Transverse colon (tissue), 4 donors: Measurements from ENCODE around the gene SMARCAL1. TPM values are rescaled to one million over a fixed set of nuclear protein-coding genes. Genes with fewer than 3 reads are reported as not detected.

Source experiments
- DNase-seq: peaks from one replicate; pipeline ENCODE4 v3.0.0-alpha.2; 2019
- H3K27ac ChIP-seq, 4 donors: fragments of 200-600 bp; sonication (generic); 2 replicates each; pipeline ENCODE4 v1.5.1; 2016 to 2018; ENCODE audit warnings: inconsistent platforms in 4 of 4
- H3K27me3 ChIP-seq: fragments of 200-600 bp; sonication (generic); 2 replicates; pipeline ENCODE4 v1.5.1; 2017; ENCODE audit warnings: inconsistent platforms
- H3K36me3 ChIP-seq, 4 donors: fragments of 200-600 bp; sonication (generic); 2 replicates each; pipeline ENCODE4 v1.5.1; 2017 to 2019; ENCODE audit warnings: inconsistent platforms in 4 of 4
- H3K4me1 ChIP-seq, 4 donors: fragments of 200-600 bp; sonication (generic); 2 replicates each; pipeline ENCODE4 v1.5.1; 2017 to 2020; ENCODE audit warnings: inconsistent platforms in 4 of 4
- H3K4me3 ChIP-seq, 4 donors: fragments of 200-600 bp; sonication (generic); 1 replicate in 1 of 4; 2 replicates in 3 of 4; pipeline versions ENCODE4 v1.5.1 to v1.6.1; 2017 to 2019; ENCODE audit warnings: inconsistent platforms in 4 of 4
- H3K9me3 ChIP-seq, 2 donors: fragments of 200-600 bp; sonication (generic); 2 replicates each; pipeline ENCODE4 v1.5.1; 2017 to 2019; ENCODE audit warnings: inconsistent platforms in 2 of 2
- CTCF ChIP-seq, 5 experiments: fragments of 200-600 bp in 3 of 5; fragments of 450-650 bp in 2 of 5; sonication (generic) in 3 of 5; IDR thresholded peaks; 1 replicate in 2 of 5; 2 replicates in 3 of 5; pipeline ENCODE4 v1.5.1; 2016 to 2017; ENCODE audit warnings: antibody characterized with exemption in 5 of 5, inconsistent platforms in 3 of 5, mild to moderate bottlenecking in 2 of 5, moderate library complexity in 1 of 5
- EP300 ChIP-seq: sonication (generic); formaldehyde crosslinking; IDR thresholded peaks from one replicate; pipeline ENCODE4 v1.6.1; 2017; ENCODE audit warnings: antibody characterized with exemption, low read depth
- POLR2A ChIP-seq: fragments of 450-650 bp; IDR thresholded peaks from one replicate; pipeline ENCODE4 v1.6.1; 2016; ENCODE audit warnings: antibody characterized with exemption, mild to moderate bottlenecking, moderate library complexity
- POLR2AphosphoS5 ChIP-seq, 3 donors: sonication (generic); formaldehyde crosslinking; IDR thresholded peaks; one replicate each; pipeline ENCODE4 v1.6.1; 2016; ENCODE audit warnings: antibody characterized with exemption in 3 of 3
- WGBS, 2 donors: methylation state at CpG; one replicate each; pipeline ENCODE4 v1.1.5; 2018; ENCODE audit warnings: low coverage in 1 of 2; 5-methylcytosine and 5-hydroxymethylcytosine counted together
- in situ Hi-C, 4 donors: fragments of 200-750 bp; cut with MboI; loops; one replicate each; pipeline versions ENCODE4 v1.15.0 to v1.15.1; 2017; ENCODE audit warnings: low sequenced_read_pairs in 3 of 4, low pct_ligation_motif_present in 1 of 4, low pct_unique_long_range_greater_than_20kb in 1 of 4
- intact Hi-C: fragments of 100-400 bp; cut with DNase I; formaldehyde crosslinking; loops from one replicate; pipeline ENCODE4 v1.15.1; 2023; ENCODE audit warnings: low total_unique reads
- total RNA-seq, 4 donors: library from RNA; depleted of rRNA; stranded (reverse); fragments of >200 nt; gene quantifications; one replicate each; pipeline ENCODE4 v1.1.0, GENCODE V29; 2016

The SMARCAL1 gene
- total RNA-seq, 4 donors from 2014 or later, result 16.9 to 32.2 (median 23.6) TPM

GRCh38 chr2:216502381-216503158 is 90.3 kb downstream of the SMARCAL1 start:
- Histone ChIP-seq H3K4me3 (no peak overlapping the region), H3K36me3 (peaks cover 0 to 34% (median 15%) of the 10 kb centered on the region in 4 donors), H3K4me1 (peaks cover 15 to 50% (median 40%) of the 10 kb centered on the region in 4 donors), H3K27me3 (no peaks in the 10 kb centered on the region), H3K27ac (peak overlapping the region in 2 of 4 donors; percentile 45 to 85), H3K9me3 (no peaks in the 10 kb centered on the region)
- TF ChIP-seq EP300, result no peak
- no peak for TF ChIP-seq CTCF (IDR thresholded peaks at IDR 0.05)
- no peak for TF ChIP-seq POLR2A
- TF ChIP-seq POLR2AphosphoS5 (IDR thresholded peaks at IDR 0.05), result no peak
- intact Hi-C loops (no loop called here), in situ Hi-C loops (no loop called here)
- 69 to 73% methylated on average over 7 of the region's 7 CpGs for WGBS, 2 donors
- DNase-seq, result no peak

GRCh38 chr2:216503159-216503629 is 90.9 kb downstream of the SMARCAL1 start:
- no peak overlapping the region for H3K4me3 ChIP-seq
- in situ Hi-C loops (no loop called here), intact Hi-C loops (no loop called here)
- 86% methylated on average over 6 of the region's 6 CpGs; no CpG with 5 or more reads in 1 of the 2 donors for WGBS, 2 donors
- H3K27ac ChIP-seq, result no peak overlapping the region
- TF ChIP-seq POLR2A (no peak), POLR2AphosphoS5 (IDR thresholded peaks at IDR 0.05) (no peak), CTCF (IDR thresholded peaks at IDR 0.05) (no peak), EP300 (no peak)
- H3K27me3 ChIP-seq, result no peaks in the 10 kb centered on the region
- H3K36me3 ChIP-seq, result peaks cover 0 to 34% (median 15%) of the 10 kb centered on the region in 4 donors
- DNase-seq, result no peak
- no peaks in the 10 kb centered on the region for H3K9me3 ChIP-seq
- peaks cover 15 to 44% (median 34%) of the 10 kb centered on the region in 4 donors for H3K4me1 ChIP-seq

- no peak overlapping the region for H3K27ac ChIP-seq
- no peaks in the 10 kb centered on the region for H3K27me3 ChIP-seq
- H3K4me1 ChIP-seq, result peaks cover 15 to 43% (median 32%) of the 10 kb centered on the region in 4 donors
- DNase-seq, result no peak
- intact Hi-C loops (no loop called here), in situ Hi-C loops (no loop called here)
- TF ChIP-seq CTCF (IDR thresholded peaks at IDR 0.05) (no peak), POLR2A (no peak), POLR2AphosphoS5 (IDR thresholded peaks at IDR 0.05) (no peak), EP300 (no peak)
- WGBS, 2 donors, result 49 to 52% methylated on average over 5 of the region's 5 CpGs
- peaks cover 0 to 34% (median 15%) of the 10 kb centered on the region in 4 donors for H3K36me3 ChIP-seq
- no peaks in the 10 kb centered on the region for H3K9me3 ChIP-seq
- H3K4me3 ChIP-seq, result no peak overlapping the region
Observed at GRCh38 chr2:216503697-216504375, 91.6 kb downstream of the SMARCAL1 start.

- in situ Hi-C loops (no loop called here), intact Hi-C loops (no loop called here)
- Histone ChIP-seq H3K4me1 (peaks cover 15 to 43% (median 31%) of the 10 kb centered on the region in 4 donors), H3K27ac (no peak overlapping the region), H3K4me3 (no peak overlapping the region), H3K36me3 (peaks cover 0 to 34% (median 15%) of the 10 kb centered on the region in 4 donors), H3K27me3 (no peaks in the 10 kb centered on the region), H3K9me3 (no peaks in the 10 kb centered on the region)
- no peak for DNase-seq
- TF ChIP-seq POLR2AphosphoS5 (IDR thresholded peaks at IDR 0.05) (no peak), CTCF (IDR thresholded peaks at IDR 0.05) (no peak), POLR2A (no peak), EP300 (no peak)
- 68% methylated on average over 1 of the region's 1 CpG; no CpG with 5 or more reads in 1 of the 2 donors for WGBS, 2 donors
Observed at GRCh38 chr2:216504376-216504762, 92.1 kb downstream of the SMARCAL1 start.
